Caco-2 (cell line): ENCODE data around the gene LHPP. TPM values are rescaled to one million over a fixed set of nuclear protein-coding genes. Genes with fewer than 3 reads are reported as not detected.

Experiments
- BruUV-seq: library from RNA; stranded (reverse); fragments of 400-500 nt; replicated peaks from 2 replicates; lab custom pipeline; 2021; lab: Mats Ljungman, UMichigan
- CTCF ChIA-PET: fragments of 300-600 bp; sonication (Branson Sonifier 250); formaldehyde crosslinking; loops from one replicate; lab custom pipeline; 2022; ENCODE audit warnings: antibody characterized with exemption; lab: Charles Lee
- POLR2A ChIA-PET: fragments of 300-600 bp; sonication (Branson Sonifier 250); formaldehyde crosslinking; loops from one replicate; lab custom pipeline; 2022; ENCODE audit warnings: antibody characterized with exemption; lab: Charles Lee
- DNase-seq, 2 experiments: peaks; one replicate each; pipeline versions ENCODE4 v3.0.0 to v3.0.0-alpha.2; 2020 to 2022
- H3K27me3 ChIP-seq: replicated peaks from 2 replicates; pipeline ENCODE4 v1.6.0; 2011; ENCODE audit warnings: low read length; ENCODE audit not compliant: control insufficient read depth, insufficient read depth
- H3K36me3 ChIP-seq: 2 replicates; pipeline ENCODE4 v1.5.1; 2011; ENCODE audit warnings: low read length; ENCODE audit not compliant: control insufficient read depth, insufficient read depth
- H3K4me1 ChIP-seq: fragments of 250-450 bp; sonication (Bioruptor Pico); 2 replicates; pipeline ENCODE4 v1.5.1; 2020; ENCODE audit warnings: mild to moderate bottlenecking
- H3K4me3 ChIP-seq: 2 replicates; pipeline ENCODE4 v1.5.1; 2011; ENCODE audit warnings: low read depth, mild to moderate bottlenecking, control low read depth, low read length
- H3K9me3 ChIP-seq: fragments of 250-450 bp; sonication (Bioruptor Pico); 2 replicates; pipeline ENCODE4 v1.5.1; 2020; ENCODE audit warnings: mild to moderate bottlenecking, moderate library complexity
- H3K27ac Mint-ChIP-seq: one replicate; pipeline ENCODE4 v1.8.0; 2022; ENCODE audit warnings: mixed read lengths; ENCODE audit not compliant: unreplicated experiment
- H3K27me3 Mint-ChIP-seq: one replicate; pipeline ENCODE4 v1.8.0; 2022; ENCODE audit warnings: mixed read lengths; ENCODE audit not compliant: insufficient read depth, unreplicated experiment
- H3K36me3 Mint-ChIP-seq: one replicate; pipeline ENCODE4 v1.8.0; 2022; ENCODE audit warnings: mild to moderate bottlenecking, mixed read lengths; ENCODE audit not compliant: insufficient read depth, unreplicated experiment
- H3K4me1 Mint-ChIP-seq: one replicate; pipeline ENCODE4 v1.8.0; 2022; ENCODE audit warnings: low read depth, mixed read lengths; ENCODE audit not compliant: unreplicated experiment
- H3K4me3 Mint-ChIP-seq: one replicate; pipeline ENCODE4 v1.8.0; 2022; ENCODE audit warnings: mild to moderate bottlenecking, moderate library complexity, mixed read lengths; ENCODE audit not compliant: unreplicated experiment
- H3K9me3 Mint-ChIP-seq: one replicate; pipeline ENCODE4 v1.8.0; 2022; ENCODE audit warnings: mixed read lengths; ENCODE audit not compliant: unreplicated experiment
- intact Hi-C: fragments of 100-400 bp; cut with micrococcal nuclease; formaldehyde crosslinking; loops from one replicate; pipeline ENCODE4 v1.10.0; 2022; ENCODE audit not compliant: unreplicated experiment
- total RNA-seq: library from RNA; stranded (reverse); gene quantifications from 2 replicates; pipeline ENCODE4 v1.2.3, GENCODE V29; 2022
- TF ChIP-seq, protein P1 (sequence below), 2 experiments: fragments of 200-600 bp in 1 of 2; IDR thresholded peaks; 1 replicate in 1 of 2; 2 replicates in 1 of 2; pipeline versions ENCODE4 v1.5.1 to v1.8.0; 2011 to 2022; ENCODE audit warnings: antibody characterized with exemption in 1 of 2, control low read depth in 1 of 2, inconsistent platforms in 1 of 2, low read depth in 1 of 2, low read length in 1 of 2, mild to moderate bottlenecking in 1 of 2, moderate library complexity in 1 of 2; ENCODE audit not compliant: insufficient read depth in 1 of 2, severe bottlenecking in 1 of 2, unreplicated experiment in 1 of 2

LHPP gene
- total RNA-seq, 1 experiment from 2014 or later: 15.9 TPM

DNA sequence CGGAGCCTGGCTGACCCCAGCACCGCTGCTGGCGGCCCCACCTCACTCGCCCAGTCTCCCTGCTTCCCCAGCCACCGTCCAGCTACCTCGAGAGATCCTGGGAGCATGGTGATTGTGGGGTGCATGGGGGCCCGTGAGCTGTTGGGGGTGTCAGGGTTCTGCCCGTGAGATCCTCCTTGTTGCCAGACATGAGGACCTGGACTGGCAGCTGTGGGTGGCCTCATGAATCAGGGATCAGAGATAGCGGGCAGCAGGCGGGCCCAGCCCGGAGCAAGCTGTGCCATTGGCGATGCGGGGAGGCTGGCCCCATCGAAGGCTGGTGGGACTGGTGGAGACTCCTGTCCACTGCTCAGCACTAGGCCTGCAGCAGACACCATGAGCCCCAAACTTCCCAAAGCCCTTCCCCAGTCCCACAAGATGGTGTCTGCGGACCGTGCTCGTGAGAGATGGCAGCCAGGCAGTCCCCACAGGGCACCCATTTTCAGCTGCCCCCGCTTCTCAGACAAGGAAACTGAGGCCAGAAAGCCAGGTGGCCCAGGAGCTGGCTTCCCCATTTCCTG lies 75.6 kb downstream of the LHPP start:
- H3K4me3 ChIP-seq: no peak overlapping the region
- Mint-ChIP-seq H3K27me3 (no peaks in the 10 kb centered on the region), H3K4me1 (no peaks in the 10 kb centered on the region), H3K9me3 (no peaks in the 10 kb centered on the region), H3K4me3 (no peak overlapping the region), H3K27ac (no peak overlapping the region), H3K36me3 (no peaks in the 10 kb centered on the region)
- ChIA-PET POLR2A (no interaction called here), CTCF (interaction anchor here (0.5 to 1.4 kb wide), 2 partner anchors 76 to 205 kb away, joined by 3 to 4 read pairs; partner anchors contain the start of gene LHPP)
- H3K36me3 ChIP-seq: no peaks in the 10 kb centered on the region
- H3K9me3 ChIP-seq: no peaks in the 10 kb centered on the region
- intact Hi-C loops: no loop called here
- BruUV-seq: no TSS peak
- no peaks in the 10 kb centered on the region for H3K27me3 ChIP-seq
- TF ChIP-seq, protein P1, sequence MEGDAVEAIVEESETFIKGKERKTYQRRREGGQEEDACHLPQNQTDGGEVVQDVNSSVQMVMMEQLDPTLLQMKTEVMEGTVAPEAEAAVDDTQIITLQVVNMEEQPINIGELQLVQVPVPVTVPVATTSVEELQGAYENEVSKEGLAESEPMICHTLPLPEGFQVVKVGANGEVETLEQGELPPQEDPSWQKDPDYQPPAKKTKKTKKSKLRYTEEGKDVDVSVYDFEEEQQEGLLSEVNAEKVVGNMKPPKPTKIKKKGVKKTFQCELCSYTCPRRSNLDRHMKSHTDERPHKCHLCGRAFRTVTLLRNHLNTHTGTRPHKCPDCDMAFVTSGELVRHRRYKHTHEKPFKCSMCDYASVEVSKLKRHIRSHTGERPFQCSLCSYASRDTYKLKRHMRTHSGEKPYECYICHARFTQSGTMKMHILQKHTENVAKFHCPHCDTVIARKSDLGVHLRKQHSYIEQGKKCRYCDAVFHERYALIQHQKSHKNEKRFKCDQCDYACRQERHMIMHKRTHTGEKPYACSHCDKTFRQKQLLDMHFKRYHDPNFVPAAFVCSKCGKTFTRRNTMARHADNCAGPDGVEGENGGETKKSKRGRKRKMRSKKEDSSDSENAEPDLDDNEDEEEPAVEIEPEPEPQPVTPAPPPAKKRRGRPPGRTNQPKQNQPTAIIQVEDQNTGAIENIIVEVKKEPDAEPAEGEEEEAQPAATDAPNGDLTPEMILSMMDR (IDR thresholded peaks at IDR 0.05; ENCODE audit: insufficient read depth in 1 of 2, low read depth in 1 of 2, low read length in 1 of 2, severe bottlenecking in 1 of 2, unreplicated experiment in 1 of 2): no peak
- no peak for DNase-seq
- H3K4me1 ChIP-seq: no peaks in the 10 kb centered on the region

- Mint-ChIP-seq H3K27ac (no peak overlapping the region), H3K36me3 (no peaks in the 10 kb centered on the region), H3K27me3 (no peaks in the 10 kb centered on the region), H3K4me3 (no peak overlapping the region), H3K9me3 (no peaks in the 10 kb centered on the region), H3K4me1 (no peaks in the 10 kb centered on the region)
- no TSS peak for BruUV-seq
- CTCF ChIA-PET: interaction anchor here (1.2 kb wide), 1 partner anchor 59 kb away, joined by 3 read pairs; no protein-coding TSS in a partner anchor
- DNase-seq: no peak
- Histone ChIP-seq H3K4me1 (no peaks in the 10 kb centered on the region), H3K9me3 (no peaks in the 10 kb centered on the region), H3K27me3 (no peaks in the 10 kb centered on the region), H3K4me3 (no peak overlapping the region), H3K36me3 (no peaks in the 10 kb centered on the region)
- POLR2A ChIA-PET: no interaction called here
- TF ChIP-seq, protein P1 (IDR thresholded peaks at IDR 0.05; ENCODE audit: insufficient read depth in 1 of 2, low read depth in 1 of 2, low read length in 1 of 2, severe bottlenecking in 1 of 2, unreplicated experiment in 1 of 2): no peak
- intact Hi-C loops: no loop called here
Measured at GRCh38 chr10:124537891-124538290, 76.3 kb downstream of the LHPP start.

- no peaks in the 10 kb centered on the region for H3K27me3 Mint-ChIP-seq
- DNase-seq: no peak
- H3K4me1 Mint-ChIP-seq: no peaks in the 10 kb centered on the region
- H3K4me3 Mint-ChIP-seq: no peak overlapping the region
- no peaks in the 10 kb centered on the region for H3K9me3 Mint-ChIP-seq
- BruUV-seq: no TSS peak
- H3K27ac Mint-ChIP-seq: no peak overlapping the region
- TF ChIP-seq, protein P1 (IDR thresholded peaks at IDR 0.05; ENCODE audit: insufficient read depth in 1 of 2, low read depth in 1 of 2, low read length in 1 of 2, severe bottlenecking in 1 of 2, unreplicated experiment in 1 of 2): no peak
- POLR2A ChIA-PET: no interaction called here
- CTCF ChIA-PET: interaction anchor here (0.6 to 1.5 kb wide), 5 partner anchors 58 to 253 kb away, joined by 3 to 6 read pairs (median 3); partner anchors contain the start of gene EEF1AKMT2
- no peak overlapping the region for H3K4me3 ChIP-seq
- no peaks in the 10 kb centered on the region for H3K9me3 ChIP-seq
- no peaks in the 10 kb centered on the region for H3K27me3 ChIP-seq
- intact Hi-C loops: no loop called here
- no peaks in the 10 kb centered on the region for H3K36me3 ChIP-seq
- H3K4me1 ChIP-seq: no peaks in the 10 kb centered on the region
- no peaks in the 10 kb centered on the region for H3K36me3 Mint-ChIP-seq
Measured at GRCh38 chr10:124538706-124539105, 77.1 kb downstream of the LHPP start.
